K562 (cell line): ENCODE measurements around the gene CFAP58. TPM values are rescaled to one million over a fixed set of nuclear protein-coding genes. Genes with fewer than 3 reads are reported as not detected.

Source experiments
- ATAC-seq: fragments of 200-7000 bp; cut with Tn5 transposase; 3 replicates; pipeline ENCODE4 v1.9.1; 2020; ENCODE audit warnings: moderate library complexity
- BruUV-seq: library from RNA; stranded (reverse); fragments of 400-500 nt; replicated peaks from 2 replicates; lab custom pipeline; 2021; lab: Mats Ljungman, UMichigan
- CTCF ChIA-PET: fragments of 300-600 bp; formaldehyde crosslinking; extraction: SDS; loops from one replicate; lab custom pipeline; 2021; ENCODE audit warnings: low intra/inter-chr PET ratio; lab: Yijun Ruan, JAX
- POLR2A ChIA-PET: fragments of 300-600, 350-650 bp; sonication (Branson Sonifier 250); formaldehyde crosslinking; extraction: SDS; loops from one replicate; lab custom pipeline; 2021; ENCODE audit warnings: antibody characterized with exemption, inconsistent platforms; lab: Yijun Ruan, JAX
- DNase-seq, 4 experiments: peaks; one replicate each; pipeline versions ENCODE4 v3.0.0 to v3.0.0-alpha.2; 2011 to 2018; ENCODE audit warnings: low spot score in 3 of 4, mixed read lengths in 3 of 4; ENCODE audit errors: extremely low read depth in 1 of 4
- FAIRE-seq: peaks from 2 replicates; lab custom pipeline; 2011; peaks lifted over from hg19 to GRCh38; lab: Jason Lieb, UNC
- H2AFZ ChIP-seq: 2 replicates; pipeline ENCODE4 v1.6.0; 2011; ENCODE audit warnings: low read depth, low read length, control low read depth, inconsistent platforms
- H3K27ac ChIP-seq: fragments of 200-600 bp; 3 replicates; pipeline ENCODE4 v1.8.0; 2011; ENCODE audit warnings: low read depth, mild to moderate bottlenecking, control low read depth, inconsistent platforms, low read length, moderate library complexity, mixed read lengths; ENCODE audit errors: extremely low read depth
- H3K27me3 ChIP-seq, 2 experiments: fragments of 300-600 bp in 1 of 2; 2 replicates in 1 of 2; 3 replicates in 1 of 2; pipeline versions ENCODE4 v1.6.0 to v1.8.0; 2011; ENCODE audit warnings: inconsistent platforms in 2 of 2, low read length in 2 of 2, mild to moderate bottlenecking in 1 of 2, mixed read lengths in 1 of 2, moderate library complexity in 1 of 2; ENCODE audit not compliant: control insufficient read depth in 2 of 2, insufficient read depth in 2 of 2
- H3K36me3 ChIP-seq: fragments of 300-600 bp; 3 replicates; pipeline ENCODE4 v1.8.0; 2011; ENCODE audit warnings: mild to moderate bottlenecking, low read length, inconsistent platforms; ENCODE audit not compliant: control insufficient read depth, insufficient read depth
- H3K4me1 ChIP-seq, 2 experiments: fragments of 200-600 bp in 1 of 2; replicated peaks in 1 of 2; 2 replicates in 1 of 2; 3 replicates in 1 of 2; pipeline versions ENCODE4 v1.5.1 to v1.8.0; 2011; ENCODE audit warnings: inconsistent platforms in 2 of 2, low read length in 2 of 2, mild to moderate bottlenecking in 1 of 2, mixed read lengths in 1 of 2, moderate library complexity in 1 of 2; ENCODE audit not compliant: control insufficient read depth in 2 of 2, insufficient read depth in 2 of 2
- H3K4me2 ChIP-seq: 2 replicates; pipeline ENCODE4 v1.6.1; 2011; ENCODE audit warnings: low read length, control low read depth, inconsistent platforms, mixed read lengths; ENCODE audit not compliant: insufficient read depth
- H3K4me3 ChIP-seq: fragments of 200-600 bp; sonication (generic), shearing (Covaris generic); 2 replicates; pipeline ENCODE4 v1.5.1; 2016; ENCODE audit warnings: control low read depth, inconsistent platforms
- H3K79me2 ChIP-seq: fragments of 200-600 bp; 3 replicates; pipeline ENCODE4 v1.8.0; 2011; ENCODE audit warnings: low read length, inconsistent platforms; ENCODE audit not compliant: control insufficient read depth, insufficient read depth
- H3K9ac ChIP-seq, 2 experiments: 2 replicates each; pipeline versions ENCODE4 v1.6.0 to v1.6.1; 2011; ENCODE audit warnings: low read depth in 2 of 2, low read length in 2 of 2, control low read depth in 1 of 2, inconsistent platforms in 1 of 2, mild to moderate bottlenecking in 1 of 2, mixed read lengths in 1 of 2; ENCODE audit not compliant: insufficient read depth in 1 of 2
- H3K9me1 ChIP-seq: one replicate; pipeline ENCODE4 v1.6.0; 2011; ENCODE audit warnings: inconsistent platforms, mild to moderate bottlenecking, low read length, moderate library complexity; ENCODE audit not compliant: control insufficient read depth, insufficient read depth
- H3K9me3 ChIP-seq: replicated peaks from 2 replicates; pipeline ENCODE4 v1.5.1; 2011; ENCODE audit warnings: low read depth, low read length, inconsistent platforms; ENCODE audit not compliant: control insufficient read depth, insufficient read depth
- H4K20me1 ChIP-seq: replicated peaks from 2 replicates; pipeline ENCODE4 v1.6.1; 2011; ENCODE audit warnings: low read length, inconsistent platforms, mixed read lengths; ENCODE audit not compliant: control insufficient read depth, insufficient read depth
- ARID2 ChIP-seq: fragments of 450-650 bp; IDR thresholded peaks from 2 replicates; pipeline ENCODE4 v1.6.1; 2017; ENCODE audit warnings: antibody characterized with exemption, mild to moderate bottlenecking
- ASH1L ChIP-seq: fragments of 450-650 bp; IDR thresholded peaks from 2 replicates; pipeline ENCODE4 v1.6.1; 2018; ENCODE audit warnings: borderline replicate concordance, mild to moderate bottlenecking, low read depth; ENCODE audit not compliant: partially characterized antibody
- CBX5 ChIP-seq: IDR thresholded peaks from 2 replicates; pipeline ENCODE4 v1.6.1; 2014; ENCODE audit warnings: low read depth, borderline replicate concordance
- CREB3 ChIP-seq: fragments of 450-650 bp; conservative IDR thresholded peaks from 2 replicates; pipeline ENCODE4 v1.6.1; 2016; ENCODE audit warnings: missing genetic modification characterization, low read depth, mild to moderate bottlenecking, missing compliant biosample characterization, moderate library complexity
- EHMT2 ChIP-seq: fragments of 450-650 bp; IDR thresholded peaks from 2 replicates; pipeline ENCODE4 v1.6.1; 2018; ENCODE audit warnings: antibody characterized with exemption
- EWSR1 ChIP-seq: fragments of 450-650 bp; IDR thresholded peaks from 2 replicates; pipeline ENCODE4 v1.6.1; 2018; ENCODE audit warnings: borderline replicate concordance, mild to moderate bottlenecking, low read depth, moderate library complexity; ENCODE audit not compliant: partially characterized antibody
- GATA2 ChIP-seq: sonication (generic); formaldehyde crosslinking; IDR thresholded peaks from 2 replicates; pipeline ENCODE4 v1.4.0; 2020; ENCODE audit warnings: mild to moderate bottlenecking, missing genetic modification reagents
- HMGN3 ChIP-seq: IDR thresholded peaks from 2 replicates; pipeline ENCODE4 v1.6.1; 2011; ENCODE audit warnings: borderline replicate concordance, low read depth, mild to moderate bottlenecking, mixed read lengths, low read length; ENCODE audit not compliant: insufficient read length; ENCODE audit errors: extremely low read depth
- MTA2 ChIP-seq: fragments of 450-650 bp; IDR thresholded peaks from 2 replicates; pipeline ENCODE4 v1.6.1; 2016; ENCODE audit warnings: low read depth
- NR1H2 ChIP-seq: sonication (generic); formaldehyde crosslinking; IDR thresholded peaks from 2 replicates; pipeline ENCODE4 v1.4.0; 2020; ENCODE audit warnings: mild to moderate bottlenecking, missing genetic modification reagents
- SIN3B ChIP-seq: fragments of 450-650 bp; IDR thresholded peaks from 2 replicates; pipeline ENCODE4 v1.6.1; 2017; ENCODE audit warnings: low read depth, mild to moderate bottlenecking, moderate library complexity
- SIRT6 ChIP-seq: IDR thresholded peaks from one replicate; pipeline ENCODE4 v1.6.1; 2012; ENCODE audit warnings: low read depth, mild to moderate bottlenecking, control low read depth, inconsistent platforms, low read length, moderate library complexity
- TCF15 ChIP-seq: fragments of 250-450 bp; sonication (Bioruptor Pico); IDR thresholded peaks from 2 replicates; pipeline ENCODE4 v1.8.0; 2022; ENCODE audit warnings: moderate library complexity, mild to moderate bottlenecking, inconsistent platforms
- ZNF263 ChIP-seq: sonication (generic); formaldehyde crosslinking; IDR thresholded peaks from 2 replicates; pipeline ENCODE4 v1.8.0; 2022; ENCODE audit warnings: mild to moderate bottlenecking, missing genetic modification reagents, borderline replicate concordance
- ZNF644 ChIP-seq: fragments of 200-800 bp; sonication (Bioruptor generic); IDR thresholded peaks from 2 replicates; pipeline ENCODE4 v1.6.1; 2016; ENCODE audit warnings: low read depth, missing genetic modification characterization, missing compliant biosample characterization
- ZNF830 ChIP-seq: fragments of 250-450 bp; sonication (Bioruptor Pico); IDR thresholded peaks from 2 replicates; pipeline ENCODE4 v1.5.0; 2021; ENCODE audit warnings: mild to moderate bottlenecking
- WGBS: fragments of 100-300 bp; shearing (Covaris generic); methylation state at CpG from one replicate; pipeline ENCODE4 v1.1.6; 2016; ENCODE audit warnings: low coverage, mixed read lengths; ENCODE audit not compliant: insufficient coverage; ENCODE audit errors: missing lambda C conversion rate; 5-methylcytosine and 5-hydroxymethylcytosine counted together
- in situ Hi-C: fragments of 300-500 bp; cut with MboI; formaldehyde crosslinking; loops from 4 replicates; pipeline ENCODE4 v1.15.0; 2018; ENCODE audit warnings: inconsistent platforms, mixed read lengths
- intact Hi-C: fragments of 100-400 bp; cut with micrococcal nuclease; formaldehyde crosslinking; loops from 2 replicates; pipeline ENCODE4 v1.14.2; 2022
- polyA plus RNA-seq, 8 experiments: library from polyadenylated mRNA; depleted of rRNA in 4 of 8; stranded (reverse) in 5 of 8; unstranded in 3 of 8; fragments of >200 nt; fragmentation: Nextera tagmentation in 2 of 8; fragmentation: Illumina TruSeq in 1 of 8; extraction: Ambion mirVana in 2 of 8; extraction: Trizol in 1 of 8; gene quantifications; 2 replicates each; pipeline versions ENCODE4 v1.2.1 to v1.2.3, GENCODE V29; 2011 to 2014; ENCODE audit warnings: inconsistent platforms in 1 of 8, missing spikeins in 1 of 8
- total RNA-seq, 7 experiments: library from RNA; depleted of rRNA in 6 of 7; stranded (reverse); fragments of >200 nt in 6 of 7; fragmentation: Illumina TruSeq in 2 of 7; extraction: Trizol in 2 of 7; gene quantifications; 2 replicates each; pipeline versions ENCODE4 v1.2.1 to v1.2.3, GENCODE V29; 2011 to 2021; ENCODE audit warnings: low replicate concordance in 1 of 7
- TF ChIP-seq, protein P1 (sequence below): sonication (generic); formaldehyde crosslinking; IDR thresholded peaks from 2 replicates; pipeline ENCODE4 v1.8.0; 2022; ENCODE audit warnings: mild to moderate bottlenecking, missing genetic modification reagents

CFAP58 gene
- total and polyA plus RNA-seq, 9 of the 15 experiments (the other 6 are each of a cell fraction or from before 2014, with no cell fraction given) = 0.08 to 2.0 (median 0.71) TPM

DNA sequence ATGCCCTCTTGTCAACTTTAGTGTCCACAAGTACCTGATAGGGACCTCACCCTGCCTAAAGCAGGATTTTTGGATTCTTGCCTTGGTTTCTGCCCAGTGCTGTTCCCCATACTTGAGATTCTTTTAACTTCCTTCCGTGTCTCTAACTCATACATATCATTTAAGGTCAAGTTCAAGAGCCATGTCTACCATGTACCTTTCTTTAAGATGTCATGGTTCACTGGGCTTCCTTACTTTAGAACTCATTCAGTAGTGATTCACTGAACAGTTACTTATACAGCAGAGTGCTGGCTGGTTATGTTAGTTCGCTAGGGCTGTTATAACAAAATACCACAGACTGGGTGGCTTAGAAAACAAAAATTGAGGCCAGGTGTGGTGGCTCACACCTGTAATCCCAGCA, 5.0 kb upstream of the CFAP58 start (continued):
- no peak for TF ChIP-seq EWSR1
- no peak for TF ChIP-seq ZNF263 (CRISPR knock-in tag)
- no peak for TF ChIP-seq CBX5
- TF ChIP-seq, all 486 proteins: peak for 0

DNA sequence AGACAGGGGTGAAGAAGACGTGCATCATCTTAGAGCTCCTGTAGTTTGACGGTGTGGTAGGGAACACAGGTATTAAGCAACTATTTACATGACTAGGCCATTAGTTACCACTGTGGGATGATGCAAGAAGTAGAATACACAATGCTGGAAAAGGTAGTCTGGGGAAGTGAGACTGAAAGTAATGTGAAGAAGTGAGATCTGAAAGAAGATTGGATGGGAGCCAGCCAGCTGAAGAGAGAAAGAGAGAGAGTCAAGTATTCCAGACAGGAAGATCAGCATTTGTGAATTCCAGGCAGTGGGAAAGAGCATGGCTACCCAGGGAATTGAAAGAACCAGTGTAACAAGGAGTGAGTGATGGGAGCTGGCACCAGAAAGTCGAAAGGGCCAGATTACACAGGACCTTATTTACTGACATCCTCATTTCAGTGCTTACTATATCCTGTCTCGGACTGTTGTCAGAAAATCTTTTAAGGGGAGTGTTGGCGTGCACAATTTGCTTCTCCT, 4.0 kb upstream of the CFAP58 start:
- H4K20me1 ChIP-seq = no peaks in the 10 kb centered on the region
- ATAC-seq = peak; percentile 8
- H3K9me1 ChIP-seq = no peaks in the 10 kb centered on the region
- in situ Hi-C loops (loop anchor here (5.0 to 10.0 kb wide), 2 partner anchors 37 to 55 kb away; no protein-coding TSS in a partner anchor), intact Hi-C loops (loop anchor here (1.0 to 5.0 kb wide), 5 partner anchors 44 to 462 kb away; partner anchors contain the start of gene SFR1)
- WGBS = 27% methylated on average over 5 of the region's 5 CpGs
- H3K9ac ChIP-seq = peak overlapping the region in 1 of 2 experiments; percentile 49; a peak in 2 of 4 replicates
- peaks cover 3% of the 10 kb centered on the region for H3K79me2 ChIP-seq
- ChIA-PET POLR2A (interaction anchor here (0.7 to 3.0 kb wide), 2 partner anchors 16 to 60 kb away, joined by 3 to 9 read pairs; no protein-coding TSS in a partner anchor), CTCF (interaction anchor here (0.6 to 7.1 kb wide), 3 partner anchors 44 to 75 kb away, joined by 3 to 63 read pairs (median 11); no protein-coding TSS in a partner anchor)
- no peak for FAIRE-seq
- H3K27me3 ChIP-seq = no peaks in the 10 kb centered on the region
- H3K4me3 ChIP-seq = no peak overlapping the region
- H3K4me1 ChIP-seq = peaks cover 11 to 42% of the 10 kb centered on the region in 2 experiments
- peak overlapping the region; percentile 73 for H3K4me2 ChIP-seq
- peak overlapping the region; percentile 60; the same call in 2 of the 3 replicates for H3K27ac ChIP-seq
- no peaks in the 10 kb centered on the region for H3K9me3 ChIP-seq
- H2AFZ ChIP-seq = peak overlapping the region; percentile 85
- no peak for DNase-seq
- H3K36me3 ChIP-seq = no peaks in the 10 kb centered on the region; the same call in 2 of the 3 replicates
- no TSS peak for BruUV-seq
- TF ChIP-seq GATA2 (CRISPR knock-in tag) = no peak
- no peak for TF ChIP-seq TCF15 (CRISPR knock-in tag)
- TF ChIP-seq CREB3 = no peak
- no peak for TF ChIP-seq ZNF644 (tag)
- TF ChIP-seq ASH1L = no peak
- no peak for TF ChIP-seq SIRT6
- TF ChIP-seq NR1H2 (CRISPR knock-in tag) = no peak
- no peak for TF ChIP-seq HMGN3
- TF ChIP-seq, protein P1, sequence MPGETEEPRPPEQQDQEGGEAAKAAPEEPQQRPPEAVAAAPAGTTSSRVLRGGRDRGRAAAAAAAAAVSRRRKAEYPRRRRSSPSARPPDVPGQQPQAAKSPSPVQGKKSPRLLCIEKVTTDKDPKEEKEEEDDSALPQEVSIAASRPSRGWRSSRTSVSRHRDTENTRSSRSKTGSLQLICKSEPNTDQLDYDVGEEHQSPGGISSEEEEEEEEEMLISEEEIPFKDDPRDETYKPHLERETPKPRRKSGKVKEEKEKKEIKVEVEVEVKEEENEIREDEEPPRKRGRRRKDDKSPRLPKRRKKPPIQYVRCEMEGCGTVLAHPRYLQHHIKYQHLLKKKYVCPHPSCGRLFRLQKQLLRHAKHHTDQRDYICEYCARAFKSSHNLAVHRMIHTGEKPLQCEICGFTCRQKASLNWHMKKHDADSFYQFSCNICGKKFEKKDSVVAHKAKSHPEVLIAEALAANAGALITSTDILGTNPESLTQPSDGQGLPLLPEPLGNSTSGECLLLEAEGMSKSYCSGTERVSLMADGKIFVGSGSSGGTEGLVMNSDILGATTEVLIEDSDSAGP (CRISPR knock-in tag) = no peak
- no peak for TF ChIP-seq ZNF830 (CRISPR knock-in tag)
- no peak for TF ChIP-seq MTA2
- no peak for TF ChIP-seq SIN3B
- TF ChIP-seq ARID2 = no peak
- peak; percentile 42; the same call in 1 of the 2 replicates for TF ChIP-seq EHMT2
